ENCODE measurements around the gene BBS7.

GRCh38 chr4:121800638-121800960, 69.7 kb downstream of the BBS7 start:
- TF ChIP-seq CTCF (conservative IDR thresholded peaks at IDR 0.05) (no peak), EZH2 (IDR thresholded peaks at IDR 0.05; ENCODE audit: low read depth) (no peak)

All from PC-9 (cell line).